HG03439 (cell line): Measurements from ENCODE around the gene NBAS.
"Not testable (repeated sequence)": the region's sequence is repeated elsewhere in the genome, so short reads cannot be mapped to it uniquely, and the experiment has no call there.

ENCODE experiments used
- ATAC-seq: cut with Tn5 transposase; IDR thresholded peaks from one replicate; pipeline ENCODE4 v1.9.1; 2021; ENCODE audit warnings: mild to moderate bottlenecking, moderate library complexity; ENCODE audit not compliant: unreplicated experiment

Gene NBAS

GRCh38 chr2:15278296-15278695 lies 282.8 kb downstream of the NBAS start:
- ATAC-seq = no peak

GRCh38 chr2:15275346-15275745 lies 285.8 kb downstream of the NBAS start:
- no peak for ATAC-seq

- no peak for ATAC-seq
Observed at GRCh38 chr2:15273452-15273851, 287.7 kb downstream of the NBAS start.

- no peak for ATAC-seq
Observed at GRCh38 chr2:15272942-15273341, 288.2 kb downstream of the NBAS start.

- ATAC-seq = no peak
Observed at GRCh38 chr2:15271941-15272542, 289.1 kb downstream of the NBAS start.

GRCh38 chr2:15271276-15271675 lies 289.9 kb downstream of the NBAS start:
- no peak for ATAC-seq

GRCh38 chr2:15269043-15269442 lies 292.1 kb downstream of the NBAS start:
- ATAC-seq = no peak

- ATAC-seq = no peak
Observed at GRCh38 chr2:15265889-15266288, 295.2 kb downstream of the NBAS start.

- no peak for ATAC-seq
Observed at GRCh38 chr2:15263976-15264685, 297.0 kb downstream of the NBAS start.

- no peak for ATAC-seq
Observed at GRCh38 chr2:15262792-15263191, 298.3 kb downstream of the NBAS start.

GRCh38 chr2:15260835-15261234 lies 300.3 kb downstream of the NBAS start:
- ATAC-seq = no peak

- no peak for ATAC-seq
Observed at GRCh38 chr2:15260196-15260595, 300.9 kb downstream of the NBAS start.

- ATAC-seq = no peak
Observed at GRCh38 chr2:15259356-15259756, 301.8 kb downstream of the NBAS start.

GRCh38 chr2:15258385-15258784 lies 302.7 kb downstream of the NBAS start:
- ATAC-seq = not testable (repeated sequence)

- no peak for ATAC-seq
Observed at GRCh38 chr2:15253835-15254286, 307.3 kb downstream of the NBAS start.

GRCh38 chr2:15253247-15253646 lies 307.9 kb downstream of the NBAS start:
- no peak for ATAC-seq

- no peak for ATAC-seq
Observed at GRCh38 chr2:15251753-15252152, 309.4 kb downstream of the NBAS start.

GRCh38 chr2:15250946-15251345 lies 310.2 kb downstream of the NBAS start:
- not testable (repeated sequence) for ATAC-seq

- ATAC-seq = no peak
Observed at GRCh38 chr2:15246870-15247269, 314.3 kb downstream of the NBAS start.

GRCh38 chr2:15243762-15244161 lies 317.4 kb downstream of the NBAS start:
- no peak for ATAC-seq

- no peak for ATAC-seq
Observed at GRCh38 chr2:15242936-15243461, 318.1 kb downstream of the NBAS start.

- ATAC-seq = no peak
Observed at GRCh38 chr2:15241929-15242328, 319.2 kb downstream of the NBAS start.
